Mesodermal cell (in vitro differentiated cells): ENCODE measurements around the gene TCP11L2.

ENCODE experiments used
- H3K27ac ChIP-seq: 2 replicates; pipeline ENCODE4 v1.7.0; 2013; ENCODE audit warnings: mild to moderate bottlenecking, low read depth, low read length, moderate library complexity; ENCODE audit not compliant: severe bottlenecking
- H3K36me3 ChIP-seq: 2 replicates; pipeline ENCODE4 v1.7.1; 2013; ENCODE audit warnings: mild to moderate bottlenecking, low read length, moderate library complexity; ENCODE audit not compliant: control insufficient read depth, insufficient read depth
- H3K4me1 ChIP-seq: one replicate; pipeline ENCODE4 v1.7.1; 2013; ENCODE audit warnings: mild to moderate bottlenecking, low read length; ENCODE audit not compliant: insufficient read depth, control insufficient read depth, poor library complexity, severe bottlenecking
- H3K4me3 ChIP-seq: 2 replicates; pipeline ENCODE4 v1.7.0; 2013; ENCODE audit warnings: low read length, control low read depth, mild to moderate bottlenecking; ENCODE audit not compliant: insufficient read depth, poor library complexity, severe bottlenecking; ENCODE audit errors: extremely low read depth
- H3K9me3 ChIP-seq: 2 replicates; pipeline ENCODE4 v1.7.1; 2013; ENCODE audit warnings: mild to moderate bottlenecking, low read length, moderate library complexity; ENCODE audit not compliant: control insufficient read depth
- WGBS, 2 experiments: methylation state at CpG; one replicate each; pipeline ENCODE4 v1.1.5; 2013; ENCODE audit warnings: missing lambda C conversion rate in 2 of 2; ENCODE audit not compliant: insufficient coverage in 2 of 2; 5-methylcytosine and 5-hydroxymethylcytosine counted together

TCP11L2 gene

DNA sequence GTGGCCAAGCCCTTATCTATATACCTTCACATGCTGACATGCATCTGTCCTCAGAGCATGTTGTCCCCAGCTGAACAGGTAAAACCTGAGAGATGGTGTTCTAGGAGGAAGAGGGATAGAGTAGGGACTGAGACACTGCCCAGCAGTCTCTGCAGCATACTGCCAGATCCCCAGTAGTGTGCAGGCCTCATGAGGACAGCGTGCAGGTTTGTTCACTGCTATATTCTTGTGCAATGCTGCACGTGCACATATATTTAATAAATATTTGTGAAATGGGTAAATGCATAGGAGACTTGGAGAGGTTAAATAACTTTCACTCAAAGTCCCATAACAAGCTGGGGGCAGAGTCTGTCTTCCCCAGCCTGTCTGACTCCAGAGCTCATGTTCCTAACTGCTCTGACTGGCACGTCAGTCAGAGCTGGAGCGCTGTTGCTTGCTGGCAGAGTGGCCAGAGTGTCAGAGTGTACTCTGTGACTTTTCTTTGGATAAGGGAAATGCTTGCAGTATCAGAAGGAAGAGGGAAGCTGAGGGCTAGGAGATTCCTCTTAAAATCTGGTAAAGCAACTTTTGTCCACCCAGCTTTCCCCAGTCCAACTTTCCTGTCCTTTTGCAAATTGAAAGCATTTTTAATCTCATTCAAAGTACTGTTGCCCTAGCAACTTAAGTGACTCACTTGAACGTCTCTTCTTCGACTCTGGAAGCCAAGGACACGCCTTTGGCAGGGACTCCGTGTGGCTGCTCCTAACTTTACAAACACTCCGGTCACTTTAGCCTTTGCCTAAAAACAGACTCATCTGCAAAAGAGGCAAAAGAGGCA lies 40.1 kb downstream of the TCP11L2 start:
- Histone ChIP-seq H3K27ac (no peak overlapping the region), H3K4me1 (no peaks in the 10 kb centered on the region), H3K36me3 (no peaks in the 10 kb centered on the region), H3K9me3 (no peaks in the 10 kb centered on the region), H3K4me3 (no peak overlapping the region)
- WGBS, 2 experiments, result 67 to 82% methylated on average over 6 to 7 of the region's 9 CpGs

DNA sequence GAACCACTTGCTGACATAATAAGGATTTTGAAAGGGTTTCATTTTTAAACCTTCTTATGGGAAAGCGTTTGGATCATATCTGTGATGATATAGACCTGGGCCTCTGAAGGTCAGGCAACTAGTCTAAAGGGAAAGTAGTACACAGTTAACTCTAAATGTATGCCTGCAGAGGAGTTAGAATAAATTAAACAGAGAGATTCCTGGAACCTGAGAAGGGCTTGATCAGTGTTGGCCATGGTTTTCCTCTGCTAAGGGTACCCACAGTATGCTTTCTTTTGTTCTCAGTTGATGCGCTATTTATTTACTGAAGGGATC lies 40.6 kb downstream of the TCP11L2 start:
- Histone ChIP-seq H3K4me3 (no peak overlapping the region), H3K9me3 (no peaks in the 10 kb centered on the region), H3K4me1 (no peaks in the 10 kb centered on the region), H3K36me3 (no peaks in the 10 kb centered on the region), H3K27ac (no peak overlapping the region)
- 89 to 100% methylated on average over 1 of the region's 2 CpGs for WGBS, 2 experiments

DNA sequence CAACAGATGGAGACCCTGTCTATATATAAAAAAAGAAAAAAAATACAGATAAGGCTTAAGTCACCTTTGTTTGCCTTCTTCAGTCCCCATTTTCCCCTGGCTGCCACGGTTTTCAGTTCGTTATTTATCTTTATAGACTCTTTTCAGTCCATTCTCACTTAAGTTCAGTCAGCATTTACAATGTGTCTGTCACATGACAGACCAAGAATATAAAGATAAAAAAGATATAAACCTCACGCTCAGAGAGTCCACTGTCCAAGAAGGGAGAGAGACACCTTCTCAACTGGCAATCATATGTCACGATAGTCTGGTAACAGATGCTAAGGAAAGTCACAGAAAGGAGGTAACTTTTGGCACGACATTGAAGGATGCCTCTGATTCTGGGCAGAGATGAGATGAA lies 41.6 kb downstream of the TCP11L2 start:
- H3K4me1 ChIP-seq, result no peaks in the 10 kb centered on the region
- 94 to 95% methylated on average over 3 to 4 of the region's 5 CpGs for WGBS, 2 experiments
- H3K9me3 ChIP-seq, result no peaks in the 10 kb centered on the region
- H3K4me3 ChIP-seq, result no peak overlapping the region
- H3K27ac ChIP-seq, result no peak overlapping the region
- no peaks in the 10 kb centered on the region for H3K36me3 ChIP-seq

DNA sequence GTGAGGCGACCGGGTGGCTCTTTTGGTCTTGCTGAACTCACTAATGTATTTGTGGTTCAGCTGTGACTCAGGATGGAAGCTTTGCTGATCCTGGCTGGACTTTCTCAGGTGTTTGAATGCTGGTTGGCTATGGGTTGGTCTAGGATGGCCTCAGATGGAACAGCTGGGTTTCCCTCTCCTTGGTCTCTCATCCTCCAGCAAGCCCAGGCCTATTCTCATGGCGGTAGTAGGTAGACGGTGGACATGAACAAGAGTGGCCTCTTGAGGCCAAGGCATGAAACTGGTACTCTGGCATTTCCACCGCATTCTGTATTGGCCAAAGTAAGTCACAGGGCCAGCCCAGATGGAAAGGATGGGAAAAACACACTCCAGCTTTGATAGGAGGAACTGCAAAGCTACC lies 43.2 kb downstream of the TCP11L2 start:
- no peaks in the 10 kb centered on the region for H3K9me3 ChIP-seq
- no peak overlapping the region for H3K27ac ChIP-seq
- H3K4me1 ChIP-seq, result no peaks in the 10 kb centered on the region
- no peak overlapping the region for H3K4me3 ChIP-seq
- H3K36me3 ChIP-seq, result no peaks in the 10 kb centered on the region
- WGBS, 2 experiments, result 44 to 80% methylated on average over 1 to 3 of the region's 5 CpGs

DNA sequence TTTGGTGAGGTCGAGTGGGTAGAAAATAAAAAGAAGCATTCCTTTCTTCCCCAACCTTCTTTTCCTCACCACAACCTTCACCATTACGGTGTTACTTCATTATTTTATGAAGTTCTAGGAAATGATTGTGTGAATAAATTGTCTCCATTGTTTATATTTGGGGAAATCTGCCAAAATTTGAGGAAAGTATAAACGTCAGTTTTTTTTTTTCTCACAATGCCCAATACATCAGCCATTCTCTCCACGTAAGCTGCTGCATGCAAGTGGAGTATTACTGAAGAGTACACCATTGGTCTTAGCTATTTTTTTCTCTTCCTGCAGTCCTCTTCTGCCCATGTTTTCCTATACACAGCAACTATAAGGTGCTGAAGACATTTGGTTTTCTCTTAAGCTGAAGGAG lies 45.9 kb downstream of the TCP11L2 start:
- 60 to 78% methylated on average over 1 to 2 of the region's 4 CpGs for WGBS, 2 experiments
- H3K4me3 ChIP-seq, result no peak overlapping the region
- H3K36me3 ChIP-seq, result no peaks in the 10 kb centered on the region
- no peak overlapping the region for H3K27ac ChIP-seq
- no peaks in the 10 kb centered on the region for H3K4me1 ChIP-seq
- no peaks in the 10 kb centered on the region for H3K9me3 ChIP-seq

DNA sequence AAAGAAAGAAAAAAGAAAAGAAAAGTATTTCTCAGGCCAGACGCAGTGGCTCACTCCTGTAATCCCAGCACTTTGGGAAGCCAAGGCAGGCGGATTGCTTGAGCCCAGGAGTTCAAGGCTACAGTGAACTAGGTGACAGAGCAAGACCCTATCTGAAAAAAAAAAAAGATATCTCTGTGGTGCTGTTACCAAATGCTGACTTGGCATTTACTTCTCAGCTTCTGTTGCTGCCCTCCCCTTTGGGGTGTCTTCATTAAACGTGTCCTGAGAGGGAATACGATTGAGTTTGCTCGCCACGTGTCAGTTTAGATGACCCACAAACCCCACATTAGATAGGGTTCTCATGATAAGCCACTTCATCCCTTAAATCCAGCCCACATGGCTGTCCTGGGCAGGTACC lies 50.6 kb downstream of the TCP11L2 start:
- Histone ChIP-seq H3K27ac (no peak overlapping the region), H3K4me3 (no peak overlapping the region), H3K4me1 (no peaks in the 10 kb centered on the region), H3K36me3 (no peaks in the 10 kb centered on the region), H3K9me3 (no peaks in the 10 kb centered on the region)
- 92 to 95% methylated on average over 5 to 6 of the region's 6 CpGs for WGBS, 2 experiments

DNA sequence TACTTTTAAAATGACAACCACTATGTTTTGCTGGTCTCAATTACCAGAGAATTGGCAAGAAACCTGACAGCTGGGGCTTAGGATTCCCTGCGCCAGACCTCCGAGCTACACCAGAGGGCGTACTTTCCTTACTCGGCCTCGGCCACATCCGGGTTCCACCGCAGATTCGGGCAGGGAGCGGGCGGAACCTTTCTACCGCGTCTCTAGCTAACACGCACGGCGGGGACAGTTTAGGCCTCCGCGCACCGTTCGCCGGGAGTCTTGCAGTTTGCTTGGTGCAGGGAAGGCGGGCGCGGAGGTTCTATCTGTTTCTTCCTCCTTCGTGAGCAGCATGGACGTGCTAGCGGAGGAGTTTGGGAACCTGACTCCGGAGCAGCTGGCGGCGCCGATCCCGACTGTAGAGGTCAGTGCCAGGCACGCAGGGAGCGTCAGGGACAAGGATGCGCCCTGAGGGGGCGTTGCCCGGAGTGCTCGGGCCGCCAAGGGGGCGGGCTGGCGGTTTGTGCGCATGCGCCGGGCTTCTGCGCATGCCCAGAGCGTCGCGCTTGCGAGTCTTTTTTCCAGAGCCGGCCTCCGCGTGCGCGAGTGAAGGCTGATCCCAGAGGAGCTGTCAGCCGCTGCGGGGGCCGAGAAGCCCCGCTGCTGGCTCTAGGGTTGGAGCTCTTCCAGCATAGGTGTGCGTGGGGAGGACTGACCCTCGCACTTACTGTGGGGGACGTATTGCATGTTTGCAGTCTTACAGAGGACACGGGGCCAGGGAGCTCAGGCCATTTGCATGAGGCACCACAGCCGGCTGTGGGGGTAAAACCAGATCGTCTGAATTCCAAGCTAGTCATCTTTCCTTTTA lies 55.2 kb downstream of the TCP11L2 start, which contains the start of gene POLR3B:
POLR3B (plus strand) TSS at position 200 of the 847 bp plus-strand sequence; CDS start at position 332, 132 bp downstream.
- peak within 1 kb of the TSS; percentile 61 for H3K4me3 ChIP-seq
- peak within 1 kb of the TSS; percentile 98 for H3K27ac ChIP-seq
- no peaks in the 10 kb centered on the region for H3K9me3 ChIP-seq
- H3K4me1 ChIP-seq, result no peaks in the 10 kb centered on the region
- WGBS, 2 experiments, result 0% methylated on average over 56 to 62 of the region's 63 CpGs
- no peaks in the 10 kb centered on the region for H3K36me3 ChIP-seq

DNA sequence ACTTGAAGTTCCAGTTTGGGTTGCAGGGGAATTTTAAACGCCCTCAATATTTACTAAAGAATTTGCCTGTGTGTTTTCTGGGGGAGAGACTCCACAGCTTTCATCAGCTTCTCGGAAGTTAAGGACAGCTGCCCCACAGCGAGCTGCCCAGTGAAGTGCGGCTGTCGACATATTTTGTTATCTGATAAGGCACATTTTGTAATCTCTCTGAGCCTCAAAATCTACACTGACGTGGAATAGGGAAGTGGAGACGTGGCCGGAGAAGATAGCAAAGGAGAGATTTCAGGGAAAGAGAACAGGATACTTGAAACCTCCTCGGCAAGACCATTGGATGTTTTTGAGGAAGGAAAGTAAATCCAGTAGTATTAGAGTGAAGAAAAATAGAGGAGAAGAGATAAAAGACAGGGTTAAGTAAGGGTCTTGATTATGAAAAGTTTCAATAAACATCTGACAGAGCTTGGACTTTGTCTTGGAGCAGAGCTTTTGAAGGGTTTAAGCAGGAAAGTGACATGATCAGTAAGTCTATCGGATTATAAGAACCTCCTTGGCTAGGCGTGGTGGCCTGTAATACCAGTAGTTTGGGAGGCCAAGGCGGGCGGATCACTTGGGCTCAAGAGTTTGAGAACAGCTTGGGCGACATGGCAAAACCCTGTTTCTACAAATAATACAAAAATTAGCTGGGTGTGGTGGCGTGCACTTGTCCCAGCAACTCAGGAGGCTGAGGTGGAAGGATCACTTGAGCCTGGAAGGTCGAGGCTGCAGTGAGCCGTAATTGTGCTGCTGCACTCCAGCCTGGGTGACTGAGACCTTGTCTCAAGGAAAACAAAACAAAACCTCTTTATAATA lies 56.1 kb downstream of the TCP11L2 start:
- Histone ChIP-seq H3K4me3 (peak overlapping the region; percentile 61), H3K4me1 (no peaks in the 10 kb centered on the region), H3K27ac (peak overlapping the region; percentile 98), H3K36me3 (no peaks in the 10 kb centered on the region), H3K9me3 (no peaks in the 10 kb centered on the region)
- 70% methylated on average over 9 to 11 of the region's 17 CpGs for WGBS, 2 experiments

DNA sequence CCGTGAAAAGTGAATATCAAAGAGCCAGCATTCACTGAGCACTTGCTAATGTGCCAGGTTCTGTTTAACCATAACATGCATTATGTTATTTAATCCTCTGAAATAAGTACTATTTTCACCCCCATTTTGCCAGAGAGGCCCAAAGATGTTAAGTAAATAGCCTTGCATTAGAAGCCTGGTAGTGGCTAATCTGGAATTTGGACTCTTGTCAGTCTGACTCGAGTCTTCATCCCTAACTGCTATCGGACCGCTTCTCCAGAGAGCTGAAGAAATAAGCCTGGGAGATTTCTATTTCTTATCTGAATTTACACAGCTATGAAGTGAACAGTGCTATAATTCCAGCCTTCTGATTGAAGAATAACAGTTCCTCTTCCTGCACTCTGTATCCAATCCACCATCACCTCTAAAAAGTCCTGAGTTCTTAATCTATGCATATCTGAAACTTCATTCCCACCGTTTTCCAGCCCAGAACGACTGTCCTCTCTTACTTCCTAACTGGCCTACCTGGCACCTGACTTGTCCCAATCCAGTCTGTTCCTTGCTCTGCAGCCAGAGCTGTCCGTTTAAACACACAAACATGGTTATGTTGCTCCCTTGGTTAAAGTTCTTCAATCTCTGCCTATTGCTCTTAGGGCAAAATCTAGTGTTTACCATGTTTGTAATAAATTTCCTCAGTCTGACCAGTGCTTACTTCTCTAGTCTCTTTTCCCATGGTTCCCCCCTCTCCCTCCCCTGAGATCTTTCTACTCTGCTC lies 57.3 kb downstream of the TCP11L2 start:
- Histone ChIP-seq H3K9me3 (no peaks in the 10 kb centered on the region), H3K4me1 (no peaks in the 10 kb centered on the region), H3K27ac (no peak overlapping the region), H3K4me3 (no peak overlapping the region), H3K36me3 (peaks cover 8% of the 10 kb centered on the region)
- 92 to 93% methylated on average over 3 to 5 of the region's 7 CpGs for WGBS, 2 experiments
